Cardiac fibroblast (primary cell): Measurements from ENCODE around the gene NPY1R.

ENCODE experiments used
- DNase-seq, 2 donors: peaks; one replicate each; pipeline versions ENCODE4 v3.0.0 to v3.0.0-alpha.2; 2010; ENCODE audit warnings: low read depth in 2 of 2
- H3K4me3 ChIP-seq, 2 donors: replicated peaks in 1 of 2; 1 replicate in 1 of 2; 2 replicates in 1 of 2; pipeline ENCODE4 v1.5.1; 2011; ENCODE audit warnings: low read depth in 2 of 2, low read length in 2 of 2, mild to moderate bottlenecking in 2 of 2, moderate library complexity in 1 of 2
- CTCF ChIP-seq: IDR thresholded peaks from one replicate; pipeline ENCODE4 v1.5.1; 2011; ENCODE audit warnings: low read depth, mild to moderate bottlenecking, low read length, inconsistent platforms

Gene NPY1R

GRCh38 chr4:163353054-163353453, 20.7 kb upstream of the NPY1R start:
- no peak overlapping the region for H3K4me3 ChIP-seq
- no peak for DNase-seq
- TF ChIP-seq CTCF: no peak

- no peak for TF ChIP-seq CTCF
Measured at GRCh38 chr4:163350672-163351071, 18.3 kb upstream of the NPY1R start.

GRCh38 chr4:163344147-163345125, 12.0 kb upstream of the NPY1R start:
- no peak for TF ChIP-seq CTCF
- no peak for DNase-seq
- peak overlapping the region in 1 of 2 donors; percentile 24 for H3K4me3 ChIP-seq

More at GRCh38 chr4:163350672-163351071, 18.3 kb upstream of the NPY1R start:
- DNase-seq: no peak
- H3K4me3 ChIP-seq: no peak overlapping the region

- H3K4me3 ChIP-seq: peak within 1 kb of the TSS in 1 of 2 donors; percentile 24
- TF ChIP-seq CTCF: no peak
- DNase-seq: no peak
Measured at GRCh38 chr4:163343604-163344146, 11.3 kb upstream of the NPY1R start, which contains the start of gene NPY5R. TSS of gene NPY5R (plus strand) at chr4:163343892. CDS start at chr4:163350274, 6,382 bp downstream.

- DNase-seq: no peak
- no peak overlapping the region for H3K4me3 ChIP-seq
- no peak for TF ChIP-seq CTCF
Measured at GRCh38 chr4:163335384-163335783, 3.0 kb upstream of the NPY1R start.

GRCh38 chr4:163331629-163332376, 593 bp downstream of the NPY1R start:
- TF ChIP-seq CTCF: no peak
- DNase-seq: peak; percentile 18 to 25
- peak overlapping the region; percentile 49 to 53 for H3K4me3 ChIP-seq
